Endothelial cell of umbilical vein (primary cell): Measurements from ENCODE around the gene CHL1. TPM values are rescaled to one million over a fixed set of nuclear protein-coding genes. Genes with fewer than 3 reads are reported as not detected.

Source experiments
- BruUV-seq: library from RNA; stranded (reverse); fragments of 400-500 nt; replicated peaks from 2 replicates; lab custom pipeline; 2021; lab: Mats Ljungman, UMichigan
- CTCF ChIA-PET: fragments of 300-600, 350-600 bp; sonication (Branson Sonifier 250); formaldehyde crosslinking; loops from one replicate; lab custom pipeline; 2021; ENCODE audit warnings: antibody characterized with exemption, inconsistent platforms; lab: Charles Lee
- POLR2A ChIA-PET: fragments of 300-600, 350-600 bp; sonication (Branson Sonifier 250); formaldehyde crosslinking; loops from one replicate; lab custom pipeline; 2021; ENCODE audit warnings: antibody characterized with exemption, inconsistent platforms; lab: Charles Lee
- DNase-seq: peaks from one replicate; pipeline ENCODE4 v3.0.0-alpha.2; 2011; ENCODE audit warnings: low read depth, low spot score
- FAIRE-seq: peaks from 2 replicates; lab custom pipeline; 2011; peaks lifted over from hg19 to GRCh38; lab: Jason Lieb, UNC
- H2AFZ ChIP-seq: 2 replicates; pipeline ENCODE4 v1.6.0; 2012; ENCODE audit warnings: low read depth, low read length, control low read depth, inconsistent platforms
- H3K27ac ChIP-seq: 2 replicates; pipeline ENCODE4 v1.5.1; 2011; ENCODE audit warnings: low read depth, mild to moderate bottlenecking, control low read depth, low read length, moderate library complexity; ENCODE audit not compliant: insufficient read depth
- H3K27me3 ChIP-seq, 2 experiments: 2 replicates each; pipeline versions ENCODE4 v1.6.0 to v1.6.1; 2011; ENCODE audit warnings: low read length in 2 of 2, mixed read lengths in 1 of 2; ENCODE audit not compliant: control insufficient read depth in 2 of 2, insufficient read depth in 2 of 2
- H3K36me3 ChIP-seq, 2 experiments: 2 replicates in 1 of 2; 3 replicates in 1 of 2; pipeline ENCODE4 v1.5.1; 2011; ENCODE audit warnings: low read length in 2 of 2, mild to moderate bottlenecking in 1 of 2, moderate library complexity in 1 of 2; ENCODE audit not compliant: control insufficient read depth in 2 of 2, insufficient read depth in 2 of 2; ENCODE audit errors: extremely low read depth in 1 of 2
- H3K4me1 ChIP-seq: 3 replicates; pipeline ENCODE4 v1.5.1; 2011; ENCODE audit warnings: mild to moderate bottlenecking, low read length; ENCODE audit not compliant: control insufficient read depth, insufficient read depth; ENCODE audit errors: extremely low read depth
- H3K4me2 ChIP-seq: 2 replicates; pipeline ENCODE4 v1.6.1; 2011; ENCODE audit warnings: low read length, control low read depth, mixed read lengths; ENCODE audit not compliant: insufficient read depth
- H3K4me3 ChIP-seq, 3 experiments: fragments of 200-600 bp in 1 of 3; sonication (generic), shearing (Covaris generic) in 1 of 3; replicated peaks in 1 of 3; 2 replicates each; pipeline ENCODE4 v1.5.1; 2011 to 2016; ENCODE audit warnings: control low read depth in 3 of 3, low read length in 3 of 3, mild to moderate bottlenecking in 2 of 3, inconsistent platforms in 1 of 3, low read depth in 1 of 3, moderate library complexity in 1 of 3; ENCODE audit not compliant: insufficient read depth in 1 of 3
- H3K79me2 ChIP-seq: 2 replicates; pipeline ENCODE4 v1.6.0; 2012; ENCODE audit warnings: low read length, inconsistent platforms; ENCODE audit not compliant: control insufficient read depth, insufficient read depth
- H3K9ac ChIP-seq: replicated peaks from 2 replicates; pipeline ENCODE3; 2011; ENCODE audit warnings: low read length, control low read depth; ENCODE audit not compliant: insufficient read depth; ENCODE audit errors: extremely low read depth
- H3K9me1 ChIP-seq: replicated peaks from 3 replicates; pipeline ENCODE4 v1.6.0; 2011; ENCODE audit warnings: mild to moderate bottlenecking, low read length; ENCODE audit not compliant: control insufficient read depth, insufficient read depth; ENCODE audit errors: extremely low read depth
- H3K9me3 ChIP-seq: replicated peaks from 2 replicates; pipeline ENCODE4 v1.5.1; 2012; ENCODE audit warnings: low read length, inconsistent platforms; ENCODE audit not compliant: control insufficient read depth, insufficient read depth
- H4K20me1 ChIP-seq: replicated peaks from 2 replicates; pipeline ENCODE3; 2011; ENCODE audit warnings: mild to moderate bottlenecking, low read length; ENCODE audit not compliant: control insufficient read depth, insufficient read depth; ENCODE audit errors: extremely low read depth
- CTCF ChIP-seq, 2 donors: IDR thresholded peaks; 1 replicate in 1 of 2; 2 replicates in 1 of 2; pipeline ENCODE4 v1.5.1; 2011; ENCODE audit warnings: low read length in 2 of 2, mild to moderate bottlenecking in 2 of 2, moderate library complexity in 2 of 2, control low read depth in 1 of 2, inconsistent platforms in 1 of 2, low read depth in 1 of 2; ENCODE audit not compliant: insufficient read depth in 1 of 2; ENCODE audit errors: extremely low read depth in 1 of 2
- EZH2 ChIP-seq: IDR thresholded peaks from 2 replicates; pipeline ENCODE4 v1.6.1; 2012; ENCODE audit warnings: borderline replicate concordance, low read depth, mild to moderate bottlenecking, moderate library complexity, low read length, inconsistent platforms; ENCODE audit not compliant: severe bottlenecking
- FOS ChIP-seq: IDR thresholded peaks from 2 replicates; pipeline ENCODE4 v1.6.1; 2011; ENCODE audit warnings: mild to moderate bottlenecking, low read length, moderate library complexity, borderline replicate concordance; ENCODE audit not compliant: insufficient read depth
- GATA2 ChIP-seq: IDR thresholded peaks from 2 replicates; pipeline ENCODE4 v1.7.0; 2011; ENCODE audit warnings: low read depth, mild to moderate bottlenecking, moderate library complexity, mixed read lengths, low read length; ENCODE audit not compliant: insufficient read length, insufficient read depth
- JUN ChIP-seq: IDR thresholded peaks from 2 replicates; pipeline ENCODE4 v1.6.1; 2011; ENCODE audit warnings: borderline replicate concordance, low read depth; ENCODE audit not compliant: insufficient read length, insufficient read depth
- MAX ChIP-seq: IDR thresholded peaks from 2 replicates; pipeline ENCODE4 v1.6.1; 2011; ENCODE audit not compliant: insufficient read depth, insufficient read length
- MYC ChIP-seq: IDR thresholded peaks from one replicate; pipeline ENCODE4 v1.6.1; 2011; ENCODE audit warnings: mild to moderate bottlenecking, low read depth, low read length
- POLR2A ChIP-seq: IDR thresholded peaks from 2 replicates; pipeline ENCODE4 v1.6.1; 2012; ENCODE audit warnings: low read depth, mild to moderate bottlenecking, control low read depth, low read length
- POLR2AphosphoS5 ChIP-seq: IDR thresholded peaks from 2 replicates; pipeline ENCODE4 v1.6.1; 2012; ENCODE audit warnings: low read depth, mild to moderate bottlenecking, control low read depth, low read length, moderate library complexity; ENCODE audit not compliant: insufficient read depth
- dilution Hi-C: fragments of 300-500 bp; cut with MboI; formaldehyde crosslinking; loops from one replicate; pipeline ENCODE4 v1.15.0; 2019; ENCODE audit warnings: low sequenced_read_pairs; ENCODE audit not compliant: extremely low pct_ligation_motif_present
- intact Hi-C: fragments of 100-400 bp; cut with micrococcal nuclease; formaldehyde crosslinking; loops from one replicate; pipeline ENCODE4 v1.10.0; 2022
- polyA plus RNA-seq, 4 experiments: library from polyadenylated mRNA; depleted of rRNA in 3 of 4; stranded (reverse) in 3 of 4; unstranded in 1 of 4; fragments of >200 nt; gene quantifications; 2 replicates each; pipeline versions ENCODE4 v1.2.1 to v1.2.3, GENCODE V29; 2011 to 2012; ENCODE audit warnings: missing spikeins in 1 of 4
- total RNA-seq: library from RNA; stranded (reverse); gene quantifications from 2 replicates; pipeline ENCODE4 v1.2.3, GENCODE V29; 2021

Gene CHL1
- total and polyA plus RNA-seq, 2 donors (not counting 3 experiments of a cell fraction or from before 2014, with no cell fraction given): not detected

DNA sequence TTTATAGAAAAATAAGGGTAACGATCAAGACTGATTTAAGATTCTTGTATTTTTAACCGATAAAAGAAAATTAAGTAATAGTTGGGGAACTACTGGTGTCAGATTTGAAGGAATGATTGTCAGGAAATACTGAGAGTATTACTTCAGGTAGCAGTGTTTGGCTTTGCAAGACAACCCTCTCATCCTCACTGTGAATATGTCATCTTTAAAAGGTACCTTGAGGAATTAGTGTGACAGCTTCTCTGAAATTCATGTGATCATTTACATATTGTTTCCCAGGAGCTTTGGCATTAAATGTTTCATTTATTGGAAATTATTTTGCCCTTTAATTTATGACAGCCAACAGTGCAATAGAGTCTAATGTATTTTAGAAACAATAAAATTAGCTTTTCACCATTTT, 3.3 kb downstream of the CHL1 start:
- POLR2A ChIA-PET: no interaction called here

More for the DNA sequence above, 3.3 kb downstream of the CHL1 start:
- Histone ChIP-seq H3K36me3 (no peaks in the 10 kb centered on the region), H3K4me1 (no peaks in the 10 kb centered on the region), H3K9me3 (no peaks in the 10 kb centered on the region), H2AFZ (no peak overlapping the region), H3K27ac (no peak overlapping the region), H3K27me3 (no peaks in the 10 kb centered on the region), H3K79me2 (no peaks in the 10 kb centered on the region), H3K4me3 (no peak overlapping the region), H3K9ac (no peak overlapping the region), H4K20me1 (no peaks in the 10 kb centered on the region), H3K4me2 (no peak overlapping the region), H3K9me1 (no peaks in the 10 kb centered on the region)
- no peak for DNase-seq
- dilution Hi-C loops: no loop called here
- intact Hi-C loops: no loop called here
- BruUV-seq: no TSS peak
- TF ChIP-seq FOS (no peak), GATA2 (no peak), POLR2AphosphoS5 (no peak), CTCF (IDR thresholded peaks at IDR 0.05; ENCODE audit: extremely low read depth in 1 of 2, insufficient read depth in 1 of 2, low read depth in 1 of 2, low read length in 2 of 2) (no peak), EZH2 (no peak), POLR2A (no peak), MAX (no peak), MYC (no peak), JUN (no peak)
- CTCF ChIA-PET: no interaction called here
- no peak for FAIRE-seq
